Measurements from ENCODE around the gene CTNND2.

CTNND2 gene

GRCh38 chr5:11277323-11277722 lies 626.9 kb downstream of the CTNND2 start:
- no peak for DNase-seq (ENCODE audit: low read depth in 4 of 4, low spot score in 1 of 4)

- DNase-seq (ENCODE audit: low read depth in 4 of 4, low spot score in 1 of 4) = no peak
These were observed 630.9 kb downstream of the CTNND2 start for GRCh38 chr5:11273180-11273903.

DNA sequence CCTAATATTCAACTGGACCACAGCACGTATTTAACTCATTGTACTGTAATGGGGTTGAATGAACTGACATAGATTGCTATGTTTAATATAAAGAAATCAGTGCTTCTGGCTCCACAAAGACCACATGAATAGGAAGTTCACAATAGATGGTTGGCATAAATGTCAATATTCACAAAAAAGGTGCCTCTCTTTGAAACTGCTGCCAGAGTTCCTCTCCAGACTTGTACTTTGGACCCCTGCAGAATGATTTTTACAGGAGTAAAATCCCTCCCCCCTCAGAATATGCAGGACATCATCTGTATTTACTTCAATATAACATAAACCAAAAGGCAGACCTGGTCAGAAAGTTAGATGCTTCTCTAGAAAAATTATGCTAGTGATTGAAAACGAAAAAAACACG lies 634.7 kb downstream of the CTNND2 start:
- DNase-seq (ENCODE audit: low read depth in 4 of 4, low spot score in 1 of 4) = no peak

DNA sequence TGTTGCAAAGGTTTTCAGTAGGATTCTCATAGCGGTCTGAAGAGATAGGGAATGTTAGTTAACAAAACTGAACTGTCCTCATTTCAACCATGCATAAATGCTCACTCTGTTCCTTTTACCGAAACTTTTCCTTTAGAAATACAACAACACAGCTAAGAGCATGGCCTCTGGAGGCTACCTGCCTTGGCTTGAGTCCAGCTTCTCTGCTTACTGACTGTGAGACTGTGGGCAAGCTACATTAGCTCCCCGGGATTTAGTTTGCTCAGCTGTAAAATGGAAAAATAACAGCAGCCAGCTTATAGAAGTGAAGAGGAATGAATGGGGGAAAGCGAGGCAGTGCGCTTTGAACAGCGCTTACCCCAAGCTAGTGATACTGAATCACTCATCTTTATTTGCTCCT lies 635.4 kb downstream of the CTNND2 start:
- DNase-seq (ENCODE audit: low read depth in 4 of 4, low spot score in 1 of 4) = no peak

DNA sequence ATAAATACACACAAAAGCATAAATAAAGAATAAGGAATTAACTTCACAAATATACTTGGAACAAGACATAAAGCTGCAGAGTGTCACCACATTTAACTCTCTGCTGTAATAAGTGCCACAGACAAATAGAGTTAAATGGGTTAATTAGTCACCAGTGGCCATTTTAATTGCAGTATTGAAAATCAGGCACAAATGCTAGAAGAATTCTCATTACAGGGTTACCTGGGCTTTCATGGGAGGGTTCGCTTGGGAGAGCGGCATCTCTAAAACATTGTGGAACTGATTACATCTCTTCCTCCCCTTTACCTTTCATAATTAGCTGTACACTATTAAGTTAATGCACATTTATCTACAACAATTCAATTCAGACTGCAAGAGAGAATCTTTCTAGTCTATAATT lies 637.9 kb downstream of the CTNND2 start:
- no peak for DNase-seq (ENCODE audit: low read depth in 4 of 4, low spot score in 1 of 4)

DNA sequence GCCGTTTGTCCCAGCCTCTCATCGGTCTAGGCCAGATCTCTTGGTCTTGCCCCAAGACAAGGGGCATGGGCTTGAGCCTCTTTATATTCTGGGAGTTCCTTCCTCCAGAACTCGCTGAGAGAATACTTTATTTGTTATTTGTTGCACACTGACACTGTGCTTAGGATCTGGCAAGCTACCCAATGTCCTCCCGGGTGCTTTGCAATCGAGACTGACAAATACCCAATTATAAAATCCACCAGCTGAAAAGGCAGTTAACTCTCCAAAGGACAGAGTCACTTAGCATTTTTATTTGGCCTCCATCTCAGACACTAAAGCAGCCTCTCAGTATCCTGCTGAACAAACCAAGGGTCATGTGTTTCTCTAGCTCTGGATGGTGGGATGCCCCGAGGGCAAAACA lies 643.0 kb downstream of the CTNND2 start:
- DNase-seq (ENCODE audit: low read depth in 4 of 4, low spot score in 1 of 4) = no peak

DNA sequence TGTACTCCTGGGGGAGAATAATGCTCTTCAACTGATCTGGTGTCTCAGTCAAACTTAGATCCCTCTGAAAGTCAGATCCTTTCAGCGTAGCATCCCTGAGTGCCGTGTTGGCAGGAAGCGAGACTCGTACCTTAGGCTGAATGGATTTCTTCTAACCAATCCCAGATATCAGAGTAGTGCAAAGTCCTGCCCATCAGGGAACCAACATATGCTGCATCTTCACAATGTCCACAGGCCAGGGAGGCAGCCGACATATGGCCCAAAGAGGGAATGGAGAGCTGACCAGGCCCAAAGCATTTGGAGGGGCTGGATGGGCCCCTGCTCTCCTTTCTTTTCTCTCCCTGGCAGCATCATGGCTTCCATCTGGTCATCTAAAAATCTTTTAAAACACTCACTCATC lies 646.2 kb downstream of the CTNND2 start:
- no peak for DNase-seq (ENCODE audit: low read depth in 4 of 4, low spot score in 1 of 4)

- no peak for DNase-seq (ENCODE audit: low read depth in 4 of 4, low spot score in 1 of 4)
These were observed 651.7 kb downstream of the CTNND2 start for GRCh38 chr5:11252523-11252922.

DNA sequence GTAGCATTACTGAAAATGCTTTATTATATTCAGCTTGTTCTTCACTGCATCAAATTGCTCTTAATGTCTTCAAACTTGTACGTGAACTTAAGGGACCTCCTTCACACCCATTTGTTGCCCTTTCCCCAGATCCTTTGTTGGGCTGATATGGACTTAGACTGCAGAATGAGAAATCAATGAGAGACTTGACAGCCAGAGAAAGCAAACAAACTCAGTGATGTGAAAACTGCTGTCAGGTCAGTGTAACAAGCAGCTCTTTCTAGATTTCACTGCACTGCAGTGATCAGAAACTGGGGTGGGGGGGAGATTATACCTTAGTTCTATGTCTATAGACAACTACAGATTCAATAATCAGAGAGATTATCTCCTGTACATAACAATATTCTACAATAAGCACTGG lies 652.2 kb downstream of the CTNND2 start:
- DNase-seq (ENCODE audit: low read depth in 4 of 4, low spot score in 1 of 4) = no peak

DNA sequence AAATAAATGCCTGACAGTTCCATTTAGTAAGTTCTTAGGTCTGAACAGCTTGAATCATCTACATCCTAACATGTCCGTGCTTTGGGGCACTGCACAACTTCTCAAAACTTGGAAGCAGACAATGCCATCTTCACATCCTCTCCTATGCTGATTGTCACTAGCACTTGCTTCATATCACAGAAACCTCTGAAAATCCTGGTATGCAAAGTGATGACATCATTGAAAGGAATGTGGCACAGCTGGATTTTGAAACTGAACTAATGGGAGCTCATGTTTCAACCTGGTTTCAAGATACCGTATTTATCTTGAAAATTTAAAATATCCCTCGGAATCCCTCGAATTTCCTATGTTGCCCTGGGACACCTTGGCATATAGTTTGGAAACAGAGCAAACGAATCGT lies 653.0 kb downstream of the CTNND2 start:
- DNase-seq (ENCODE audit: low read depth in 4 of 4, low spot score in 1 of 4) = no peak

DNA sequence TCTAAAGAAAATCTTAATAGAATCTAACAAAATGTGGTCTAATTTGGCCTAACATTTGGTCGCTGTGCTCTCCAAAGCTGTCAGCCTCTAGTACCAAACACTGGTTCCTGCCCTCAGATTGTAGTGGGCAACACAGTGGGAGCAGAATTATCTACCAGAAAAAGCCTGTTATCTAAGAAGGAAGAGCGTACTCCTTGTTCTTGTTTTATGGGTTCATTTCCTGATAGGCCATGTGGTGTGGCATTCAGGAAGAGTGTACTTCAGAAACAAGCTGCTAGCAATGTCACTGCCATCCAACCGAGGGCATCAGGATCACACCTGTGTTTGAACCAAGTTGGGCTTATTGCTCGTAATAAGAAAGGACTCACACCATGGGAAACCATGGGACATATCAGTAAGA lies 655.3 kb downstream of the CTNND2 start:
- no peak for DNase-seq (ENCODE audit: low read depth in 4 of 4, low spot score in 1 of 4)

DNA sequence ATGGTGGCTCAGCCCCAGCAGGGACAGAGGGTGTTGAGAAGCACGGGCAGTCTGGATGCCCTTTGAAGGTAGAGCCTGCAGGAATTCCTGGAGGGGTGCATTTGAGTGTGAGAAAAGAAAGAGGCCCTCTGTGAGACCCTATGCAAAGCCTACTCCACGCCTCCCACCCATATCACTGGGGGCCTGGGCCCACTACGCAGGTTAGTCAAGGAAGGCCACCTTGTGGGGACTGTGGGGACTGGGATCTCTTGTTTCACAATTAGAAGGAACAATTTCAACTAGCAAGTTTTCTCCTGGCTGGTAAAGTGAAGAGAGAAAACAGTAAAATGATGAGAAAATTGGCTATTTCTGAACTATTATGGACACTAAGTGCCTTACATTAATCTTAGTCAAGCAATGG lies 657.0 kb downstream of the CTNND2 start:
- no peak for DNase-seq (ENCODE audit: low read depth in 4 of 4, low spot score in 1 of 4)

DNA sequence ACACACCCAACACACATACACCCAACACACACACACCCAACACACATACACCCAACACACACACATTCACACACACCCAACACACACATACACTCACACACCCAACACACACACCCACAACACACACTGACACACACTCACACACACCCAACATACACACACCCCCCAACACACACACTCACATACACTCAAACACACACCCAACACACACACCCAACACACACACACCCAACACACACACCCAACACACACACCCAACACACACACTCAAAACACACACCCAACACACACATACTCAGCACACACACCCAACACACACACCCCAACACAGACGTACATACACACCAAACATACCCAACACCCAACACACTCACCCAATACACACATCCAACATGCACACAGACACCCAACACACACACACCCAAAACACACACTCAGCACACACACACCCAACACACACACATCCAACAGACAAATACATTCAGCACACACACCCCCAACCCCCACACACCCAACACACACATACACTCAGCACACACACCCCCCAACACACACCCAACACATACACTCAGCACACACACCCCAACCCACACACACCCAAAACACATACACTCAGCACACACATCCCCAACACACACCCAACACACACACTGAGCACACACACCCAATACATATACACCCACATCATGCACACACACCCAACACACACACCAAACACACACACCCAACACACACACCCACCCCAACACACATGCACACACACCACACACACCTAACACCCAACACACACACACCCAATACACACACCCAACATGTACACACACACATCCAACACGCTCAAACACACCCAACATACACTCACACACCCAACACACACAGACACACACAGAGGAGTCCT lies 663.7 kb downstream of the CTNND2 start:
- DNase-seq (ENCODE audit: low read depth in 4 of 4, low spot score in 1 of 4) = no peak

DNA sequence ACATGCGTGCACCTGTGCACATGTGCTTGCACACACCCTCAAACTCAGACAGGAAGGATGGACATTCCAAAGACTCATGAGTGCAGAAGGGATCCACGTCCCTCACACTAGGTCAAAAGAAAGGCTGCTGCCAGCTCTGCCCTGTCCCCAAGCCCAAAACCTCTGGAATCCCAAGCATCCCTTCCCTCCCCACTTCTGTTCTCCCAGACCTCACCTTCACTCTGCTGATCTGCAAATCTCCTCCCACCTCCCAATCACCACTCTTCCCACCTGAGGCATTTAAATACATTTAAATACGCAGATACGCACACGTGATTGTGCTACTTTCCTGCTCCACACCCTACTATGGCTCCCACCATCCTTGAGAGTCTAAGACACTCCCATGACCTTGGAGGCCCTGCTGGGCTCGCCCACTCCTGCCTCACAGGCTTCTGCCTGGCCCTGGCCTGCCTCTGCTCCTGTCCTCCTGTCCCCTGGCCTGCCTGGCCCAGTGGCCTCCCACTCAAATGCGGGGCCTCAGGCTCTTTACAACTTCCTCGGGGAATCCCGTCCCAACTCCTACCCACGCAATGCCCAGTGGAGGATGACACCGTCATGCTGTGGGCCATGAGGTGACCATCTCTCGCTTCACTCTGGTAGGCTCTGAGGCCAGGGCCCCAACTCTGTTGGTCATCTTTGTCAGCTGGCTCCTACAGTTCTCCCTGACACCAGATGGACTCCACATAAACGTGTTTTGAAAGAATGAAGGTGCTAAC lies 664.8 kb downstream of the CTNND2 start:
- DNase-seq (ENCODE audit: low read depth in 4 of 4, low spot score in 1 of 4) = no peak

GRCh38 chr5:11234501-11234911 lies 669.7 kb downstream of the CTNND2 start:
- no peak for DNase-seq (ENCODE audit: low read depth in 4 of 4, low spot score in 1 of 4)

DNA sequence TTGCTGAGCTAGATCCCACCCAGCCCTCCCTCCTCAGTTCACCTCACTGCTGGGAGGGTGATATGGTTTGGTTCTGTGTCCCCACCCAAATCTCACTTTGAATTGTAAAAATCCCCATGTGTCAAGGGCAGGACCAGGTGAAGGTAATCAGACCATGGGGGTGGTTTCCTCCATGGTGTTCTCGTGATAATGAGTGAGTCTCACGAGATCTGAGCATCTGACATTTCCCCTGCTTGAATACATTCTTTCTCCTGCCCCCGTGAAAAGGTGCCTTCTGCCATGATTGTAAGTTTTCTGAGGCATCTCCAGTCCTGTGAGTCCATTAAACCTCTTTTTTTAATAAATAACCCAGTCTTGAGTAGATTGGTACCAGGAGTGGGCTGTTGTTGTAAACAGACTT lies 673.4 kb downstream of the CTNND2 start:
- no peak for DNase-seq (ENCODE audit: low read depth in 4 of 4, low spot score in 1 of 4)

- no peak for DNase-seq (ENCODE audit: low read depth in 4 of 4, low spot score in 1 of 4)
These were observed 677.2 kb downstream of the CTNND2 start for GRCh38 chr5:11227064-11227463.

GRCh38 chr5:11224436-11225187 lies 679.6 kb downstream of the CTNND2 start:
- DNase-seq (ENCODE audit: low read depth in 4 of 4, low spot score in 1 of 4) = no peak

GRCh38 chr5:11222169-11222568 lies 682.1 kb downstream of the CTNND2 start:
- no peak for DNase-seq (ENCODE audit: low read depth in 4 of 4, low spot score in 1 of 4)

DNA sequence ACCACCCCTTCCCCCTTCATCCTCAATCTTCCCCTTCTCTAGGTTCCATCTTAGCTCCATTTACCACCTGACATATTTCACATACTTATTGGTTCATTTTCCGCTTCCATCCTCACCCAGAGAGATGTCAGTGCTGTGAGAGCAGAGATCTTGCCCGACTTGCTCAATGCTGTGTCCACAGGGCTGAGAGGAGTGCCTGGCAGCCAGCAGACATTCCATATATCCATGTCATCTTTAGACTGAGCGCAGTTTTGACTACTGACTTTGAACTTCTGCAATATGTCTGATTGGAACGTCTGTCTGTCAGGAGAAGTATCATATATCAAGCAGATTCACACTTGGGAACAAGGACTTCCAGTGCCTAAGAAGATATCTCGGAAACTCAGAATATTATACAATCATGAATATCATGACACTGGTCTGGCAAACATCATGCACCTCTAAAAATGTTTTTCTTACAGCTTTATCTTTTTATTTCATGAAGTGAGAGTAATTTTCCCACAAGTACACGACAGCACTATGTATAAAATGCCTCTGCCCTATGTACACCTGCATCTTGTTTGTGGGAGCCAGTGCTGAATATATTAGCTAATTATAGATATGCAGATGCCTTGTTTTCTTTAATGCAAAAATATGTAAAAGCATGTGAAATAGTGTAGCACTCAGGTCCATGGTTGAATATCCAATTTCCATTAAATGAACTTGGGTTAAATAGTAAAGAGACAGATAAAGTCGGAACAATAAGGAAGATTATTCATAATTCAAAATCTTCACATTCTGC lies 689.2 kb downstream of the CTNND2 start:
- DNase-seq (ENCODE audit: low read depth in 4 of 4, low spot score in 1 of 4) = no peak
